SK-N-SH (cell line): ENCODE measurements around the gene IQGAP2. TPM values are rescaled to one million over a fixed set of nuclear protein-coding genes. Genes with fewer than 3 reads are reported as not detected.

ENCODE experiments used
- CTCF ChIA-PET: fragments of 300-600, 350-600 bp; formaldehyde crosslinking; extraction: SDS; loops from one replicate; lab custom pipeline; 2021; lab: Yijun Ruan, JAX
- POLR2A ChIA-PET: fragments of 350-600 bp; sonication (Branson Sonifier 250); formaldehyde crosslinking; extraction: SDS; loops from one replicate; lab custom pipeline; 2020; ENCODE audit warnings: antibody characterized with exemption, inconsistent platforms; lab: Yijun Ruan, JAX
- DNase-seq: peaks from one replicate; pipeline ENCODE4 v3.0.0; 2012
- H2AFZ ChIP-seq: fragments of 200-600 bp; sonication (generic); 2 replicates; pipeline ENCODE4 v1.8.1; 2016; ENCODE audit warnings: antibody characterized with exemption, mild to moderate bottlenecking, low read depth
- H3F3A ChIP-seq: fragments of 200-600 bp; sonication (generic); replicated peaks from 2 replicates; pipeline ENCODE3; 2016; ENCODE audit warnings: antibody characterized with exemption, mild to moderate bottlenecking; ENCODE audit not compliant: insufficient read depth
- H3K27ac ChIP-seq, 2 experiments: fragments of 200-500 bp in 1 of 2; fragments of 200-600 bp in 1 of 2; sonication (Bioruptor generic) in 1 of 2; sonication (generic), shearing (Covaris generic) in 1 of 2; 2 replicates each; pipeline versions ENCODE4 v1.5.1 to v1.6.1; 2014 to 2016; ENCODE audit warnings: low read depth in 2 of 2, inconsistent platforms in 1 of 2, low read length in 1 of 2, mild to moderate bottlenecking in 1 of 2, mixed read lengths in 1 of 2
- H3K27me3 ChIP-seq: fragments of 200-600 bp; sonication (generic), shearing (Covaris generic); 2 replicates; pipeline ENCODE4 v1.6.1; 2016; ENCODE audit warnings: mixed run types; ENCODE audit not compliant: insufficient read depth
- H3K36me3 ChIP-seq, 2 experiments: fragments of 200-500 bp in 1 of 2; fragments of 200-600 bp in 1 of 2; sonication (Bioruptor generic) in 1 of 2; sonication (generic) in 1 of 2; replicated peaks in 1 of 2; 2 replicates each; pipeline versions ENCODE3 to v1.5.1; 2014 to 2016; ENCODE audit warnings: low read length in 1 of 2, mild to moderate bottlenecking in 1 of 2; ENCODE audit not compliant: insufficient read depth in 2 of 2, control insufficient read depth in 1 of 2
- H3K4me1 ChIP-seq, 2 experiments: fragments of 200-500 bp in 1 of 2; fragments of 200-600 bp in 1 of 2; sonication (Bioruptor generic) in 1 of 2; sonication (generic), shearing (Covaris generic) in 1 of 2; 2 replicates each; pipeline versions ENCODE4 v1.5.1 to v1.6.1; 2014 to 2016; ENCODE audit warnings: low read depth in 1 of 2, low read length in 1 of 2, mixed run types in 1 of 2; ENCODE audit not compliant: insufficient read depth in 2 of 2, control insufficient read depth in 1 of 2
- H3K4me2 ChIP-seq: fragments of 200-600 bp; sonication (generic), shearing (Covaris generic); 2 replicates; pipeline ENCODE4 v1.6.1; 2017; ENCODE audit warnings: mixed run types
- H3K4me3 ChIP-seq, 2 experiments: fragments of 200-500 bp in 1 of 2; fragments of 200-600 bp in 1 of 2; sonication (Bioruptor generic) in 1 of 2; sonication (generic), shearing (Covaris generic) in 1 of 2; 2 replicates each; pipeline versions ENCODE4 v1.5.1 to v1.8.1; 2014 to 2016; ENCODE audit warnings: low read depth in 2 of 2, inconsistent platforms in 1 of 2, low read length in 1 of 2, mild to moderate bottlenecking in 1 of 2, mixed read lengths in 1 of 2, moderate library complexity in 1 of 2
- H3K79me2 ChIP-seq: fragments of 200-600 bp; sonication (generic); 2 replicates; pipeline ENCODE4 v1.8.1; 2017; ENCODE audit warnings: mild to moderate bottlenecking; ENCODE audit not compliant: insufficient read depth
- H3K9ac ChIP-seq: fragments of 200-600 bp; sonication (generic); 2 replicates; pipeline ENCODE4 v1.6.1; 2017; ENCODE audit warnings: mixed run types
- H3K9me2 ChIP-seq: fragments of 200-600 bp; sonication (generic); 2 replicates; pipeline ENCODE4 v1.6.1; 2017; ENCODE audit warnings: mixed run types
- H3K9me3 ChIP-seq: fragments of 200-600 bp; sonication (generic); 2 replicates; pipeline ENCODE4 v1.6.1; 2017; ENCODE audit warnings: mixed run types, mild to moderate bottlenecking, moderate library complexity
- H4K20me1 ChIP-seq: fragments of 200-600 bp; sonication (generic); 2 replicates; pipeline ENCODE4 v1.6.1; 2017; ENCODE audit warnings: mild to moderate bottlenecking, mixed run types; ENCODE audit not compliant: insufficient read depth
- CTCF ChIP-seq: fragments of 200-600 bp; sonication (generic); IDR thresholded peaks from 2 replicates; pipeline ENCODE4 v1.6.1; 2017; ENCODE audit warnings: antibody characterized with exemption, mild to moderate bottlenecking, moderate library complexity
- FOSL2 ChIP-seq: IDR thresholded peaks from 2 replicates; pipeline ENCODE4 v1.4.0; 2012; ENCODE audit warnings: low read depth, mild to moderate bottlenecking, moderate library complexity, borderline replicate concordance
- FOXJ3 ChIP-seq: sonication (generic); formaldehyde crosslinking; IDR thresholded peaks from 2 replicates; pipeline ENCODE4 v1.5.1; 2020; ENCODE audit warnings: mild to moderate bottlenecking, missing genetic modification reagents
- GABPA ChIP-seq: IDR thresholded peaks from 2 replicates; pipeline ENCODE4 v1.4.0; 2012; ENCODE audit warnings: low read depth, mild to moderate bottlenecking
- MEF2A ChIP-seq: IDR thresholded peaks from 2 replicates; pipeline ENCODE4 v1.4.0; 2012; ENCODE audit warnings: low read depth, borderline replicate concordance
- NFIC ChIP-seq: IDR thresholded peaks from 2 replicates; pipeline ENCODE4 v1.4.0; 2012; ENCODE audit warnings: borderline replicate concordance
- POLR2AphosphoS5 ChIP-seq: IDR thresholded peaks from 2 replicates; pipeline ENCODE4 v1.6.1; 2012; ENCODE audit warnings: low read depth, low read length
- ZBTB33 ChIP-seq: IDR thresholded peaks from 2 replicates; pipeline ENCODE4 v1.4.0; 2012; ENCODE audit warnings: low read depth, borderline replicate concordance
- WGBS: methylation state at CpG from one replicate; pipeline ENCODE4 v1.1.6; 2017; ENCODE audit warnings: low lambda C conversion rate; 5-methylcytosine and 5-hydroxymethylcytosine counted together
- polyA plus RNA-seq, 3 experiments: library from polyadenylated mRNA; depleted of rRNA; stranded (reverse); fragments of >200 nt; gene quantifications; 2 replicates each; pipeline ENCODE4 v1.2.3, GENCODE V29; 2012
- TF ChIP-seq, protein P1 (sequence below): IDR thresholded peaks from 2 replicates; pipeline ENCODE4 v1.4.0; 2012; ENCODE audit warnings: low read depth, borderline replicate concordance

The IQGAP2 gene
- polyA plus RNA-seq, 1 of the 3 experiments (the other 2 are of a cell fraction) = 2.1 TPM

GRCh38 chr5:76745670-76746069 is 342.6 kb downstream of the IQGAP2 start (continued):
- TF ChIP-seq, protein P1, sequence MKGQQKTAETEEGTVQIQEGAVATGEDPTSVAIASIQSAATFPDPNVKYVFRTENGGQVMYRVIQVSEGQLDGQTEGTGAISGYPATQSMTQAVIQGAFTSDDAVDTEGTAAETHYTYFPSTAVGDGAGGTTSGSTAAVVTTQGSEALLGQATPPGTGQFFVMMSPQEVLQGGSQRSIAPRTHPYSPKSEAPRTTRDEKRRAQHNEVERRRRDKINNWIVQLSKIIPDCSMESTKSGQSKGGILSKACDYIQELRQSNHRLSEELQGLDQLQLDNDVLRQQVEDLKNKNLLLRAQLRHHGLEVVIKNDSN = no peak
- TF ChIP-seq FOSL2 = no peak
- no peak for TF ChIP-seq NFIC
- TF ChIP-seq MEF2A = no peak
- TF ChIP-seq, all 33 proteins: peak for 0

DNA sequence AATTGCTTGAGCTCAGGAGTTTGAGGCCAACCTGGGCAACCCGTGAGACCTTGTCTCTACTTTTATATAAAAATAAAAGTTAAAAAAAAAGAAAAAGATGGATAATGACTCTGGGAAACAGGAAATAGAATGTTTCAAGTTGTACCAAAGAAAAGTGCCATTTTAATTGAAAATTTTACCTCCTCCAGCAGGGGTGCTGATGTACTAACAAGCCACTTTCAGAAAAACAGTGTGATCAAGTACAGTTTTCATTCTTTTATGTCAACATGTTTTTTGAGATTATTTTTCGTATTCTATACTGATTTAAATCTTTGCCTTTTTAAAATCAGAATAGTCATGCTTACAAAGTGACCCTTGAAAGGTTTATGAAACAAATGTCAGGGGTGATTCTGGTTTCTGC is 343.6 kb downstream of the IQGAP2 start:
- Histone ChIP-seq H4K20me1 (no peaks in the 10 kb centered on the region), H3K9me3 (no peaks in the 10 kb centered on the region), H3K27ac (no peak overlapping the region), H3F3A (no peaks in the 10 kb centered on the region), H3K27me3 (no peaks in the 10 kb centered on the region), H3K36me3 (no peaks in the 10 kb centered on the region), H2AFZ (no peak overlapping the region), H3K4me2 (no peak overlapping the region), H3K4me3 (no peak overlapping the region), H3K79me2 (no peaks in the 10 kb centered on the region), H3K4me1 (peaks cover 0 to 5% of the 10 kb centered on the region in 2 experiments; a peak in 1 of 4 replicates), H3K9ac (no peak overlapping the region), H3K9me2 (no peaks in the 10 kb centered on the region)
- no peak for DNase-seq
- 87% methylated on average over 2 of the region's 2 CpGs for WGBS
- CTCF ChIA-PET = interaction anchor here (0.5 kb wide), 1 partner anchor 25 kb away, joined by 3 read pairs; no protein-coding TSS in a partner anchor
- TF ChIP-seq CTCF (peak; percentile 27; the same call in 1 of the 2 replicates), GABPA (no peak)
- POLR2A ChIA-PET = no interaction called here

DNA sequence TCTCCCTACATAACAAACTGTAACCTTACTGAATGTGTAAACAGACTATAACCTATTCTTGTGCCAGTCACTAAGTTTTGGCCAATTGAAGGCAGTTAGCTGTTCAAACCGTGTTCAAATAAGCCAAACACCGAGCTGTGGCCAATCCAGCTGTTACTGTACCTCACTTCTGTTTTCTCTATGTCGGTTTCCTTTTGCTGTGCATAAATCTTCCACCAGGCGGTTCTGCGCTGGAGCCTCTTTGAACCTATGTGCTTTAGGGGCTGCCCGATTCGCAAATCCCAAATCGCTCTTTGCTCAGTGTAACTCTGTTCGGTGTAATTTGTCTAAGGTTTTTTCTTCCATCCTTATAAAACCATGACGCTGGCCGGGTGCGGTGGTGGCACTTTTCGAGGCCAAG is 344.6 kb downstream of the IQGAP2 start:
- no peaks in the 10 kb centered on the region for H3K36me3 ChIP-seq
- no peaks in the 10 kb centered on the region for H3K9me2 ChIP-seq
- H4K20me1 ChIP-seq = no peaks in the 10 kb centered on the region
- H2AFZ ChIP-seq = no peak overlapping the region
- no peak overlapping the region for H3K4me3 ChIP-seq
- H3K27me3 ChIP-seq = no peaks in the 10 kb centered on the region
- H3F3A ChIP-seq = no peaks in the 10 kb centered on the region
- H3K9ac ChIP-seq = no peak overlapping the region
- 96% methylated on average over 13 of the region's 13 CpGs for WGBS
- no peaks in the 10 kb centered on the region for H3K4me1 ChIP-seq
- no peak overlapping the region for H3K27ac ChIP-seq
- ChIA-PET POLR2A (no interaction called here), CTCF (no interaction called here)
- DNase-seq = no peak
- TF ChIP-seq POLR2AphosphoS5 (no peak), CTCF (no peak), NFIC (no peak), ZBTB33 (no peak), FOXJ3 (CRISPR knock-in tag) (no peak)
- H3K79me2 ChIP-seq = no peaks in the 10 kb centered on the region
- no peak overlapping the region for H3K4me2 ChIP-seq
- no peaks in the 10 kb centered on the region for H3K9me3 ChIP-seq
